Stimulated activated CD4-positive, alpha-beta T cell treated with anti-CD3 and anti-CD28 coated beads, Interleukin-1b, Interleukin-23, amount 100 ng/mL, for 48 hours (primary cell): ENCODE results near the gene CNKSR1.
A peak's percentile ranks its signal among the peaks of the same experiment; 100 is the strongest.
"Not testable (repeated sequence)": the region's sequence is repeated elsewhere in the genome, so short reads cannot be mapped to it uniquely, and the experiment has no call there.

Experiments
- DNase-seq: peaks from one replicate; pipeline ENCODE4 v3.0.0-alpha.2; 2020

Gene CNKSR1

DNA sequence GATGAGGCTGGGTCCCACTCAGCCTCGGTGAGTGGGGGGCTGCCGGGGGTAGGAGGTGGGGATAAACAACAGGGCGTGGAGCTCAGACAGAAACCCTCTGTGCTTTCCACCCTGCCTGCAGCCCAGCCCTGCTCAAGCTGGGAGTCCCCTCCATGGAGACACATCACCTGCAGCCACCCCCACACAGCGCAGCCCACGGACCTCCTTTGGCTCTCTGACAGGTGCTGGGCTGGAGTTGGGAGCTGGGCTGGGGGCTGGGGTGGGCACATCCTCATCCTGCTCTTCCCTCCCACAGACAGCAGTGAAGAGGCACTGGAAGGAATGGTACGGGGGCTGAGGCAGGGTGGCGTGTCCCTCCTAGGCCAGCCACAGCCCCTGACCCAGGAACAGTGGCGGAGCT is 11.2 kb downstream of the CNKSR1 start:
- DNase-seq: no peak

DNA sequence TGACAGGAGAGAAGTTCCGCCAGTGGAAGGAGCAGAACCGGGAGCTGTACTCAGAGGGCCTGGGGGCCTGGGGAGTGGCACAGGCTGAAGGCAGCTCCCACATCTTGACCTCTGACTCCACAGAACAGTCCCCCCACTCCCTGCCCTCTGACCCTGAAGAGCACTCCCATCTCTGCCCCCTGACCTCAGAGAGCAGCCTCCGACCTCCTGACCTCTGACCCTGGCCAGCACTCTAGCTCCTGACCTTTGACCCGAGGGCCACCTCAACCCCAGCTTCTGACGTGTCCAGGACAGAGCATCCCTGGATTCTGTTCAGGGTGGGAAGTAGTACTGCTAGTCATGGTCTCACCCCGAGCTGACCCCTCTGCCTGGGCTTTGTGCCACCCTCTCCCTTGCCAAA is 12.0 kb downstream of the CNKSR1 start:
- no peak for DNase-seq

DNA sequence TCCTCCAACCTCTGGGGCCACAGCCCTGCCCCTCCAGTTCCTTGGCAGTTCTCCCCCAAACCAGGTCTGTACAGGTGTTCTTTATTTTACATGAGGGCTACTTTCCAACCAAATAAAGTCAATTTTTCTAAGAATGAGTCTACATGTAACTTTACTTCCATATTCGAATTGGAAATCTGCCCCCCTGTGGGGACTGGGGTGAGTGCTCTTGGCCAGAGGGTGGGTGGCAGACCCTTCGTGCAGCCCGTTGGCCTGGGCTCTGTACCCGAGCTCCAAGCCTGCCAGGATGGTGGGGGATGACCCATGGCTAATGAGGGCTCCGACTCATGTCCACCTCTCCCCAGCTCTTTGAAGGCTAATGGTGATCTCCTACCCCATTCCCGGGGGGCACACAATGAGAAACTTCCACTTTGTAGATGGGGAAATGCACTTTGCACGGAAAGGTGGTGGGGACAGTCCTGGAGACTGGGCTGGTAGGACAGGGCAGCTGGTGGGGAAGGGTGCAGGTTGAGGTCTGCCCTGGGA is 12.5 kb downstream of the CNKSR1 start:
- no peak for DNase-seq

DNA sequence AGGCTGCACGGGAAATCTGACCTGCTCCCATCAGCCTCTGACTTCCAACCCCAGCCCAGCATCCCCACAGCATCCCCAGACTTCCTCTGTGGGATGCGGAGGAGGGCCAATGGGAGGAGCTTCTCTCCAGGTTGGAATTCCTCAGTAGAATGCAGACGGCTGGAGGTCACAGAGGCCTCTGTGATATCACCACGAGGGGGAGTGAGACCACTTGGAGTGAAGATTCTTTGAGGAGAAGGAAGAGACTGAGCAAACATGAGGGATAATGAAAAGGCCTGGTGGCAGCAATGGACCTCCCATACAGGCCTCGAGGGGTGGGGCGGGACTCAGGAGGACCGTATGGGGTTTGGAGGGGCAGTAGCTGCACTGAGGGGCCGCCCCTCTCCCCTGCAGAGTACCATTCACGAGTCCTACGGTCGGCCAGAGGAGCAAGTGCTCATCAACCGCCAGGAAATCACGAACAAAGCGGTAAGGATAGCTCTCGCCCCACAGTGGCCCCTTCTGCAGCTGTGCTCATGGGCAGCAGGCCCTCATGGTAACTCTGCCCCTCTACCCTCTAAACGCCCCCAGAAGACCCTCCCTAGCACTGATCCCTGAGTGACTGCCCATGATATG is 13.2 kb downstream of the CNKSR1 start, which contains the start of gene CATSPER4:
Gene CATSPER4 (plus strand): TSS at position 230 of the 615 bp plus-strand sequence. CDS start 26 bp downstream, at position 256.
- DNase-seq: no peak

DNA sequence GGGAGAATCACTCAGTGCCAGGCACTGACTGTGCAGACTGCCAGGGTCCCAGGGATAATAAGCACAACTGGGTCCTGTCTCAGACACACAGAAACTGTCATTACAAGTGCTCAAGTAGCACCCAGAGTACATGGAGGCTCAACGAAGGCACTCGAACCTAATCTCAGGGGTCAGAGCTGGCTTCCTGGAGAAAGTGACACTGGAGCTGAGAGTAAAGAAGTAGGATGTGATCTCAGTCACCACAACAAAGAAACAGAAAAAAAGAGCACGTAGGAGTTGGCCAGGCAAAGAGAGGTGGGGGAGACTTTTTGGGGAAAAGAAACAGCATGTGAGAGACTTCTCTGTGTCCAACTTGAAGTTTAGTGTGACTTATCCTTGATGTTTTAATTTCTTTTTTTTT is 14.4 kb downstream of the CNKSR1 start:
- no peak for DNase-seq

DNA sequence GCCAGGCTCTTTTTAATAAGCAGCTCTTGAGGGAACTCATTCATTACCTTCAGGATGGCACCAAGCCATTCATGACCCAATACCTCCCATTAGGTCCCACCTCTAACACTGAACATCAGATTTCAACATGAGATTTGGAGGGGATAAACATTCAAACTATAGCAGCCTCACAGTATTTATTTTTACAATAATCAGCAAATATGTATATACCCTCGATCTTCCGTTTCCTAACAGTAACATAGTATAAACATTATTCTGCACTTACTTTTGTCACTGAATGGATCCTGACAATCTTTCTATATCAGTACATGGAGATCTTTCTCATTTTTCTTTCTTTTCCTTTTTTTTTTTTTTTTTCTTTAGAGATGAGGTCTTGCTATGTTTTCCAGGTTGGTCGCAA is 18.5 kb downstream of the CNKSR1 start:
- DNase-seq: no peak

DNA sequence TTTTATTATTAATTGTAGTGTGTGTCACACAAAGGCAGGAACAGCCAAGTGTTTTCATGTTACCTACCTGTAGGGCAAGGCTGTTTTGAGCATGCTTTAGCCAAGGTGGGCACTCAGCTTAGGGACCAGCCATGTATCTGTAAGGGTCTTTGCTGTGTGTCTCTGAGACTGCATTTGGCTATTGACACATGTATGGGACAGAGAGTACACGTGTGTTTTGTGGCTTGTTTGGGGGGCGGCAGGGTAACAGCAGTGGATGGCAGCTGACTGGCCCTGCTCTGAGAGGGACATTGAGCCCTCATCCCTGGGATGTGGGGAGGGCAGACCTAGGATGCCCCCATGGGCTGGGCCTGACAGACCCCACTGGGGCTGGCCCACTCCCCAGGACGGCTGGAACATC is 20.0 kb downstream of the CNKSR1 start:
- no peak for DNase-seq

DNA sequence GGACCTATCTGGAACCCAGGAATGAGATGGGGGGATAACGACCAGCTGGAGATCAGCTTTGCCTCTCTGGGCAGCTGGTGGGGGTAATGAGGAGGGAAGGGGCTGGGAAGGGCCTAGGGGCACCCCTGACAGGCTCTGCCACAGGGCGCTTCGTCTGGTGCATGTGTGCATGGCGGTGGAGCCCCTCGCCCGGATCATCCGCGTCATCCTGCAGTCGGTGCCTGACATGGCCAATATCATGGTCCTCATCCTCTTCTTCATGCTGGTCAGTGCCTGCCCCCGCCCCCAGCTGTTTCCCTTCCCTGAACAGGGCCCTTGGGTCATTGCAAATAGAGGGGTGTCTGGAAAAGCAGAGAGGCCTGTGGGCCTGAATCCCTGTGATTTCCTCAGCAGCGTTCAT is 20.5 kb downstream of the CNKSR1 start:
- DNase-seq: no peak

DNA sequence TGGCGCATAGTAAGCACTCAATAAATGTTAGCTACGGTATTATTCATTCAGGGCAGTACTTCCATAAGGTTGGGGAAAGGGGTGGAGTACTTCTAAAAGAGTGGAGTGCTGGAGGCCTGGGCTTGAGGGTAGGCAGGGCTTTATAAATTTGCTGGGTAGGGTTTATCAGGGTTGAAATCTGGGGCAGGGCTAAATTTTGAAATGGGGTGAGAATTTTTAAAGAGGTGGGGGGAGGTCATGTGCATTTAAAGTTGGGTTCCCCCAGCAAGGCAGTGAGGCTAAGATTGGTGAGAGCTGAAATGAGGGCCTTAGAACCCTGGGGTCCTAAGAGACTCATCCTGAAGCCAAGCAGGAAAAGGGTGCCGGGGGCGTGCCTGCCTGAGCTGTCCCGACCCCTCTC is 23.1 kb downstream of the CNKSR1 start:
- no peak for DNase-seq

DNA sequence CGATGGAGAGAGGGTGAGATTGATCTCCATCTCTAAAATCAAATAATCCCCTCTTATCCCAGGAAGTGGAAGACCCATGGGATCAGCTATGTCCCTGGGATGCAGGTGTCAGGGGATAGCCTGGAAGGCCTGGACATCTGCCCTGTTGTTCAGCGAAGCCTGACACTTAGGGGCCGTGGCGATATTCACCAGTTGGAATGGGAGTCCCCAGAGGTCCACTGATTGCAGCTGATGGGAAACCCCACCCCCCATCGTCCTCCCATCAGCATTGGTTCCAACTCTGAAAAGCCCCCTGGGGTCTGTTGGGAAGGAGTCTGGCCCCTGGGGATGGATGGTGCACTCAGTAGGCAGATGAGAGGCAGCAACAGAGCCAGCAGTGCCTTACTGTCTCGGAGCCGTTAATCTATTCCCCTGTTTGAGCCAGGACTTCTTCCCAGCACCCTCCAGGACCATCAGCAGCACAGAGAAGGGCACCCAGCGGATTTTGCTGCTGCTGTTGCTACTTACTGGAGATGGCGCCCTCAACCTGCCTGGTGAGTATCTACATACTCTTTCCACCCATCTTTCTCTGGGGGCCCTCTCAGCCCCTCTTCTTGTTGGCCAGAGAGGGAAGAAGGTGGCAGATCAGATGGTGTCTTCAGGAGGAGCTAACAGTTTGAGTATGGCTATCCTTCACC is 26.5 kb downstream of the CNKSR1 start:
- DNase-seq: no peak

DNA sequence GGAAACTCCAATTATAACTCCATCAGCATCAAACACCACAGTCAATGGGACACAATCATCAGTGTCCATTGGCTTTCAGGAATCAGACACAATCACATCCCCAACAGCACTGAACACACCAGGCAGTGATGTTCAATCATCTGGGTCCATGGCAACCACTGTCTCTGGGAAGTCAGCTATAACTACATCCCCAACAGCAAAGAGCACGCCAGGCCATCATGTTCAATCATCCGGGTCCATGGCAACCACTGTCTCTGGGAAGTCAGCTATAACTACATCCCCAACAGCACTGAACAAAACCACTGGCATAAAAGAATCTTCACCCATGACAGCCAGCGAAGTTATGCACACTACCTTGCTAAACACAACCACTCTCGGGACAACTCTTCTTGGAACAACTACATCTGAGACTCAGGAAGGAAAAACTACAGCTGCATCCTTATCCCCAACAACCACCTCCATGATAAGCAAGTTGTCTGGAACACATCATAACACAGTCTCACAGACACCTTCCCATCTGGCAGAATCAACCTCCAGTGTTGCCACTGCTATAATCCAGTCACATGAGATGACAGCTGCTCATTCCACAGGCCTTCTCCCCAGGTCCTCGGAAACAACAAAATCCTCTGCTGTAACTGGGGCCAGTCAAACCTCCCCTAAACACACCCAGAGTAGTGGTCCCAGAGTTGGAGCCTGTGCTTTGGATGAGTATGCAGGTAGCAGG is 33.0 kb downstream of the CNKSR1 start:
- no peak for DNase-seq

DNA sequence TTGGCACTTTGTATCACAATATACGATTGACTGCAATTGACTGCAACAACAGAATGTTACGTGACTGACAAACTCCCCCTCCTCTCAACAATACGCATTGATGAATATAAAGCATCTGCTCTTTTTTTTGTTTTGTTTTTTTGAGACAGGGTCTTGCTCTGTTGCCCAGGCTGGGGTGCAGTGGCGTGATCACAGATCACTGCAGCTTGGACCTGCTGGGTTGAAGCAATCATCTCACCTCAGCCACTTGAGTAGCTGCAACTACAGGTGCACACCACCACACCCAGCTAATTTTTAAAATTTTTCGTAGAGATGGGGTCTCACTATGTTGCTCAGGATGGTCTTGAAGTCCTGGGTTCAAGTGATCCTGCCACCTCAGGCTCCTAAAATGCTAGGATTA is 35.4 kb downstream of the CNKSR1 start:
- DNase-seq: no peak

DNA sequence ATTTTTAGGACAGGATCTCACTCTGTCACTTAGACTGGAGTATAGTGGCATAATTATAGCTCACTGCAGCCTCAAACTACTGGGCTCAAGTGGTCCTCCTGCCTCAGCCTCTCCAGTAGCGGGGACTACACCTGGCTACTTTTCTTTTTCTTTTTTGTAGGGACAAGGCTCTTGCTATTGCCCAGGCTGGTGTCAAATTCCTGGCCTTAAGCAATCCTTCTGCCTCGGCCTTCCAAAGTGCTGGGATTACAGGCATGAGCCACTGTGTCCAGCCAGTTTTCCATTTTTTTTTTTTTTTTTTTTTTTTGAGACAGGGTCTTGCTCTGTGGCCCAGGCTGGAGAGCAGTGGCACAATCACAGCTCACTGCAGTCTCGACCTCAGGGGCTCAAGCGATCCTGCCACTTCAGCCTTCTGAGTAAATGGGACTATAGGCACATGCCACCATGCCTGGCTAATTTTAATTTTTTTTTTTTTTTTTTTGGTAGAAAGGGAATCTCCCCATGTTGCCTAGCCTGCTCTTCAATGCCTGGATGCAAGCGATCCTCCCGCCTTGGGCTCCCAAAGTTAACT is 36.1 kb downstream of the CNKSR1 start:
- DNase-seq: no peak

DNA sequence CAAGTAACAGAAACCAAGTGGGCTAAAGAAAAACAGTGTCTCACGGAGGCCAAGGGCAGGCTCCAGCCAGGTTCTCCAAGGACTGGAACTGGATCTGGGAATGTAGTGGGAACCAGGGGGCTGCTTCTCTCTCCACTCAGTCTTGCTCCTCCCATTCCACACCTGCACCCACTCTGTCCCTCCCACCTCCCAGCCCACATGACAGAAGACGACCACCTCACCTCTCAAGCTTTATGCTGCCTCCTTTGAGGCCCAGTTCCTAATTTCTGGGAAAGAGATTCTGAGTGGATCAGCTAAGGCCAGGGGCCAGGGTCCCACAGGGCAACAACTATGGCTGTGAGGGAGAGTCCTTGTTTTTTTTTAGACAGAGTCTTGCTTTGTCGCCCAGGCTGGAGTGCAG is 38.0 kb downstream of the CNKSR1 start:
- DNase-seq: no peak

DNA sequence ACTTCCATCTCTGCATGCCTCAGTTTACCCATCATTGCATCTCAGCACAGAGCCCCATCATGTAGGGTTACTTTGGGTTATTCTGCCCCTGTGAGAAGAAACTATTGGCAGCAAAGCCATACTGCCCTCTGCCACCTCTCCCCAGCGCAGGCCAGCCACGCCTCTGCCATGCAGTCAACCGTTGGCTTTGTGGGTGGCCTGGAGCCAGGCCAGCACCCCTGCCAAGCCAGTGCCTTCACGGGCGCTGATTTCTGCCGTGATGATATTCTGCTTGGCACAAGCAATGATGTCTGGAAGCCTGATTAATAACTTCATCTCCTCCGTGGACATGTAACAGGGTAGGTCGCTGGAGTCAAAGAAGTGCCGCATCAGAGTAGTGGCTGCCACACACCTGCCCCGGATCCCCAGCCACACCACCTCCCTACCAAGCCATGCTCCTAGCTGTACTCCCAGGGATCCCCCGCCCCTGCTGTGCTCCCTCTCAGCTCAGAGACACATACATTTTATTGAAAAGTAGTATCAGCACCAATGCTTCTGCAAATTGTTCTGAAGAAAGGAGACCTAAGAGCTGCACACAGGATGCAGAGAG is 41.7 kb downstream of the CNKSR1 start:
- no peak for DNase-seq

DNA sequence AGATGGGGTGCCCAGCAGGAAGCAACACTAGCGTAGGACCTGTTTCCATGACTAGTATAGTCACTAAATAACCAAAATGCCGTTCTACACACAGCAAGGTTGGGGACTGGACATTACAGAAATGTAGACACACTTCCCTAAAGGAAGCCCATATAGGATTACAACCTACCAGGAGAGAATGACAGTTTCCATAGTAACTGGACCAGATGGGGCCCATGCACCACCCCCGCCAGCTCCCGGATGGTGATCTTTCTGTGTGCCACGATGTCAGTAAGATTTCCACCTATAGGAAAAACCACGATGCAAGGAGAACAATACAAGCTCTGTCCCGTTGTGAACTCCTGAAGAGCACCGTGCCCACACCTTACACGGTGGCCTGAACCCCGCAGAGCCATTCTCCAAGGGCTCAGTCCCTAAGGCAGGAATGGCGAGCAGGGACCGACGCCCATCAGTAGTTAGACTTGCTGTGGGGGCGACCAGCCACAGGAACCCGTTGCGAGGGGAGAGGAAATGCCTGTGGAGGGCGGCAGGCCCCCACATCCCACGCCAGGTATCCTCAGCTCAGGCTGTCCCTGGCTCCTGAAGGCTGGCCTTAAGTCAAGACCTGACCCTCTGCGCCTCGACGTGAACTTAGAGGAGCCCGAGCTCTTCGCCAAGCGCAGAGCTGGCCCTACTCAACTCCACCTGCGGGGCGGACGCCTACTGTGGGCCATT is 43.1 kb downstream of the CNKSR1 start:
- DNase-seq: no peak

DNA sequence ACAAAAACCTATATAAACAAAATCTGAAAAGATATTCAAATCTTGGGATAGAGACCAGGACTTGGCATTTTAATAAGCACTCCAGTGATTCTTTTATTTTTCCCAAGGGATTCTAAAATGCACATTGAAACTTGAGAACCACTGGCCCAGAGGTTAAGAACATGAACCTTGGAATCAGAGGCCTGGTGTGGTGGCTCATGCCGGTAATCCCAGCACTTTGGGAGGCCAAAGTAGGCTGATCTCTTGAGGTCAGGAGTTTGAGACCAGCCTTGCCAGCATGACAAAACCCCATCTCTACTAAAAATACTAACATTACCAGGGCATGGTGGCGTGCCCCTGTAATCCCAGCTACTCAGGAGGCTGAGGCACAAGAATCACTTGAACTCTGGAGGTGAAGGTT is 43.8 kb downstream of the CNKSR1 start:
- DNase-seq: no peak

DNA sequence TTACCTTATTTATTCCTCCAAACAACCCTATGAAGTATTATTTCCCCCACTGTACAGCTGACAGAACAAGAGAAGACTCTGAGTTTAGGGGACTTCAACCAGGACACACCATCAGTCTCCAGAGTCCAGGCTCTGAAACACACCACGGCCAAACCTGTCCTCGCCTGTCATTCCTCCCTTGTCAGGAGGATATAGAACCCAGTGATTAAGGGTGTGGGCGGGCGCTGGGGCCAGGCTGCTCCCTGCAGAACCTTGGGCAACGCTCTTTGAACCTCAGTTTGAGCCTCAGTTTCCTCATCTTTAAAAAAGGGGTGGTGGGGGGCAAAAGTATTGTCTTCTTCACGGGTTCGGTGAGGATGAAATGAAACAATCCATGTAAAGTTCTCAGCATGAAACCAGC is 47.3 kb downstream of the CNKSR1 start:
- DNase-seq: no peak

DNA sequence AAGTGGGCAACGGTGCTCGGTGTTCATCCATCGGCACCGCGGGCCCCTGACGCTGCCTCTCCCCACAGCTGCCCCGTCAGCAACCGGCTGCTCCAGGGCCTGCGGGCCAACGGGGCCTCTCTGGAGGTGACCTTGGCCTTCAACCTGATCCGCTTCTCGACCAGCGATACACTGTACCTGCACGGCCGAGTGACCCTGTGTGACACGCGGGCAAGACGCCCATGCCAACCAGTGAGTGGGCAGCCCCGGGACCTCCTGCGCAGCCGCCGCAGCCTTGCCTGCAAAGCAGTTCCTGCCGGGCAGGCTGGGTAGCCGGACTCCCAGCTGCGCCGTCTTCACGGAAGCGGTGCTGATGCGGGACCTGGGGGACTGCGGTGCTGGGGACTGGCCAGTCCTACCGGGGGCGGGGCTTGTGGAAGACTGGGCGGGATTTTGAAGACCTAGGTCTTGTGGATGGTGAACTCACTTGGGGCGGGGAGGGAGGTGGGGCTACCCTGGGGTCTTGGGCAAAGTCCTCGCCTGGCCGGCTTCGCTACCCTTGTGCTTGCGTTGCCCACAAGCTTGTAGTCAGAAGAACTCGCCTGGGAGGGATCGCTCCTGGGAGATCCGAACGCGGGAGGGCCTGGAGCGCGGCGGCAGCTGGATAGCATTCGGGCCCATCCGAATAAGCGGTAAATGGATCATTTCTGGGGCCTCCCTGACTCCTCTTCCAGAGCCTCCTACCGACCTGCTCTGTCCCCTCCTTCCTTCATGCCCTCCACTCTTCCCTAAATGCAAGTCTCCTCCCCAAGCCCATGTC is 47.9 kb downstream of the CNKSR1 start:
- peak; percentile 45 for DNase-seq

DNA sequence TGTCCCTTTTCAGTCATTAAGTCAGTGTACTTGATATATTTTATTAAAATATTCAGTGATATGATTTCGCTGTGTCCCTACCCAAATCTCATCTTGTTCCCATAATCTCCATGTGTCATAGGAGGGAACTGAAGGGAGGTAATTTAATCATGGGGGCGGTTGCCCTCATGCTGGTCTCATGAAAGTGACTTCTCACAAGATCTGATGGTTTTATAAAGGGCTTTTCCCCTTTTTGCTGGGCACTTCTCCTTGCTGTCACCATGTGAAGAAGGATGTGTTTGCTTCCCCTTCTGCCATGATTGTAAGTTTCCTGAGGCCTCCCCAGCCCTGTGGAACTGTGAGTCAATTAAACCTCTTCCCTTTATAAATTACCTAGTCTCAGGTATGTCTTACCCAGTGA is 53.4 kb downstream of the CNKSR1 start:
- DNase-seq: not testable (repeated sequence)

DNA sequence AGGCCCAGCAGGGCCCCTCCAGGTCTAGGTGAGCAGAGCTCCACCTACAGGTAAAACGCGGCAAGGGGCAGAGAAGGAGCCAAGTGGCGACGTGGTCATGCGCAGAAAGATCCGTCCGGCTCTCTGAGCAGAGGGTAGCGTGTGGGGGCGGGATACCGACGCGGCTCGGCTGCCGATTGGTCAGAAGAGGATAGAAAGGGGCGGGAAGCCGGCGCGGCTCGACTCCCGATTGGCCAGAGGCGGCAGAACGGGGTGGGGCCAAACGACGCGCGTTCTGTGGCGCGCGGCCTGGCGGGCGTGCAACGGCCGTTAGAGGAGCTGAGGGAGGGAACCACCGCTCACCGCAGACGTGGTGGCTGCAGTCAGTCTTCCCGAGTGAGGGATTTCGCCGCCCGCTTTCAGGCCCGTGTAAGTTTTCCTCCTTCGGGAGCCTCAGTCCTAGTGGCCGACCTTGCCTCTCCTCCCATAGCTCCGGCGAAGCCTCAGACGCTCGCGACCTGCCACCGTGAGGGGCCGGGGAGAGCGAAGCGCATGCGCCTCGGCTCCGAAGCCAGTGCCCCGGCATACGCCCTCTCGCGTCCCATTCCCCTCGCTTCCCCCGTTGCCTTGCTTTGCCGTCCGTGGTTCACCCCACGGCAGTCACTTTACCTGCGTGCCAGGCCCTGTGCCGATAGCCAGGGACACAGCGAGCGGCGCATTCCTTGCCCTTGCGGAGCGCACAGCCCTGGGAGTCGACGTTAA is 56.8 kb downstream of the CNKSR1 start, which contains the start of gene CEP85:
Gene CEP85 (plus strand): TSS at position 298 of the 741 bp plus-strand sequence. CDS start 5,584 bp downstream, outside the sequence.
- peak; percentile 99 for DNase-seq
